AG09319 (cell line): ENCODE data around the gene PLEKHA1.

ENCODE experiments used
- DNase-seq: peaks from one replicate; pipeline ENCODE4 v3.0.0-alpha.2; 2010; ENCODE audit warnings: low read depth; ENCODE audit errors: extremely low read depth
- TF ChIP-seq, protein P1 (sequence below): IDR thresholded peaks from 2 replicates; pipeline ENCODE4 v1.5.1; 2011; ENCODE audit warnings: low read depth, mild to moderate bottlenecking, inconsistent platforms, low read length, moderate library complexity

PLEKHA1 gene

DNA sequence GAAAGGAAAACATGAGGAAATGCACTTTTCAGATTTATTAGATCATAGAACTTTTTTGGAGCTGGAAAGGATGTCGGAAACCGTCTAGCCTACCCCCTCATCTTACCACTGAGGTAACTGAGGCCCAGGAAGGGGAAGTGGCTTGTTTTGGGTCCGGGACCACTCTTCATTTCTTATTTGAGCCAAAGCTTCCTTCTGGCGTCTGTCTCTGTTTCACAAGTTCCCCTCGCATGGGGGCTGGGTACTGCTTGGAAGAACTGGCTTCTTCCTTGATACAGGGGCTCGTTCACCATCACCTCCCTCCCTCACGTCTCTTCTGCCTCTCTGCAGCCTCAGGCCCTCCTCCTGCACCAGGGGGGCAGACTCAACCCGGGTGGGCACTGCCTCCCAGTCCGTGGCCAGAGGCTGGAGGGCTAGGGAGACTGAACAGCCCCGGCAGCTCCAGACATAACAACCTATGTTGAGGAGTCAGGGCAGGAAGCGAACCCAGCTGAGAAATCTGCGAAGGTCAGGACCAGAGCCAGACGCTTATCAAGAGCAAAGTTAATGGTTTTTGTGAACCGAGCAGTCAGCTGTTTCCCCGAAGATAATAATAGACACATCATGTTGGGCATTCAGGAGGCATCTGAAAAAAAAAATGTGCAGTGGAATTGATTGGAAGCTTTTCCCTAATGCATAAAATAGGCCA lies 99.8 kb downstream of the PLEKHA1 start:
- no peak for DNase-seq
- TF ChIP-seq, protein P1, sequence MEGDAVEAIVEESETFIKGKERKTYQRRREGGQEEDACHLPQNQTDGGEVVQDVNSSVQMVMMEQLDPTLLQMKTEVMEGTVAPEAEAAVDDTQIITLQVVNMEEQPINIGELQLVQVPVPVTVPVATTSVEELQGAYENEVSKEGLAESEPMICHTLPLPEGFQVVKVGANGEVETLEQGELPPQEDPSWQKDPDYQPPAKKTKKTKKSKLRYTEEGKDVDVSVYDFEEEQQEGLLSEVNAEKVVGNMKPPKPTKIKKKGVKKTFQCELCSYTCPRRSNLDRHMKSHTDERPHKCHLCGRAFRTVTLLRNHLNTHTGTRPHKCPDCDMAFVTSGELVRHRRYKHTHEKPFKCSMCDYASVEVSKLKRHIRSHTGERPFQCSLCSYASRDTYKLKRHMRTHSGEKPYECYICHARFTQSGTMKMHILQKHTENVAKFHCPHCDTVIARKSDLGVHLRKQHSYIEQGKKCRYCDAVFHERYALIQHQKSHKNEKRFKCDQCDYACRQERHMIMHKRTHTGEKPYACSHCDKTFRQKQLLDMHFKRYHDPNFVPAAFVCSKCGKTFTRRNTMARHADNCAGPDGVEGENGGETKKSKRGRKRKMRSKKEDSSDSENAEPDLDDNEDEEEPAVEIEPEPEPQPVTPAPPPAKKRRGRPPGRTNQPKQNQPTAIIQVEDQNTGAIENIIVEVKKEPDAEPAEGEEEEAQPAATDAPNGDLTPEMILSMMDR = no peak

DNA sequence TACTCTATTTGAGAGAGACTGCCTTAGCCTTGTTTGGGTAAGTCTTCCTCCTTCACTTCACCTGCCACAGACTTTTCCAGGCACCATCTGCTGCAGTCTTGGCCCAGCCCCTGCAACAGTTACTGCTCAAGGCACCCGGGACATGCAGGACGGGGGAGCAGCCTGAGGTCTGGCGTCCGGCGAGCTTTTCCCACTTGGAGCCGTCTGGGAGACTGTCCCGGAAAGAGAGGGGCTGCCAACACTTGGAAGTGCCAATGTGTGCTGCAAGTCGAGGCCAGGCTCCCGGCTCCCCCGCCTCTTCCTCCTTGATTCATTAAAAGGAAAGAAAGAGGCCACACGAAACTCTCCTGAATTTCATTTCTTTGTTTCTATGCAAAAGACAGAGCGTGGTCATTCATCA lies 100.6 kb downstream of the PLEKHA1 start:
- DNase-seq = no peak

DNA sequence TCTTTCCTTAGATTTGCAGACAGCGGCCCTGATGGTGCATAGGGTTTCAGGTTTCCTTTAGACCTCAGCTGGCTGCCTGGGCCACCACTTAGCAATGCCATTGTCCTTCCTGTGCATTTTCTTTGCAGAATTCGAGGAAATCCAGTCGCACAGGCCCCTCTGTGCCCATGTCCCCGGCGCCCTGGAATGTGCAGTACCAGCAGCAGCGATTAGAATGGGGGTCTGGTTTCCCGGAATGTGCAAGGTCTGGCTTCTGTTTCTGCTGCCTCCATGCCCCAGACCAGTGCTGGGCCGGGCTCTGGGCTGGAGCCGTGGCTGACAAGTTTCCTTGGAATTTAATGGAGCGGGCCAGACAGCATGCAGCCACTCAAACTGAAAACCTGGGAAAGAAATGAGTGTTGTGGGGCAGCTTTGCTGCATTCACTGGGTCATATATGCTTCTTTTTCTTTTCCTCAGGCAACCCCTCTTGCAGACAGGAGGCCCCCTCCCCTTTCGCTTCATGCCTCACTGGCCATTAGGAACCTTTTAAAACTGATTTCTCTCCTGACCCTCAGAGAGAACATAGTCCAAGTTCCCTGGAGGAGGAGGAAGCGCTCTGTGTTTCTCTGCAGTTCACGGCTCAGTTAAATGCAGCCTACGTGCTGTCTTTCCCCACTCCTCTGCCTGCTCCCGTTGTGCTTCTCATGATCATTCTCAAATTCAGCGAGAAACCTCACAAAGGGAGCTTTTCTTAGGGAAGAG lies 101.3 kb downstream of the PLEKHA1 start:
- no peak for DNase-seq
- TF ChIP-seq, protein P1 = no peak

More for the DNA sequence above, 100.6 kb downstream of the PLEKHA1 start:
- TF ChIP-seq, protein P1 = no peak

DNA sequence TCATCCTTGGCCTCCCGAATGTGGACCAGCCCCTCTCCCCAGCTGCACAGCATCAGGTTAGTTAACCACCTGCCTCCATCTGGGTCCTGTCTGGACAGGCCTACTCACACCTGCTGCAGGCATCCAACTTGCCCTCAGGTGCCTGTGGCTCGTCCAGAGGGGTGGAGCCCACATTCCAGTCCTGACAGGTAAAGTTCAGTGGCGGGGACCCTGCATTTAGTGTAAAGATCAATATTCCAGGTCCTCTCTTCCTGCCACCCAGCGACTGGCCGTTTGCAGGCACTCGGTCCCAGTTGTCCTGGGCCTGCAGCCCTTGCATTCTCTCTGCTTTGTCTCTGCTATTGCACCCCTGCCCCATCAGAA lies 101.8 kb downstream of the PLEKHA1 start:
- TF ChIP-seq, protein P1 = no peak
- no peak for DNase-seq

DNA sequence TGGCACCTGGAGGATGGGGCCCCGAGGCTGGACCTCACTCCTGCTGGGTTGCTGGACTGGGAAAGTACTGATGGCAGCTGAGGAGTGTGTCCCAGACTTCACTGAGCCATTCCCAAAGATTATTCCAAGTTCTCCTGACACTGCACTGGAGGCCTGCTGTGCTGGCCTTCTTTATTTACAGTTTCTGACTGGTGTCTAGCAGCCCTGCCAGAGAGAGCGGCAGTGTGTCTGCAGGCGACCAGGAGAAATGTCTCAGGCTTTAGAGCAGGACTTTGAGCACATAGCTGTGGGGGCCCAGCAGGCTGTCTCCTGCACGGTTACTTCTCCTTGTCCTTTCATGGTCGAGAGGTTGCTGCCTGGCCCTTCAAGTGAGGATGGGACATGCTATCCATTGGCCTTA lies 102.9 kb downstream of the PLEKHA1 start:
- DNase-seq = no peak
- TF ChIP-seq, protein P1 = no peak

DNA sequence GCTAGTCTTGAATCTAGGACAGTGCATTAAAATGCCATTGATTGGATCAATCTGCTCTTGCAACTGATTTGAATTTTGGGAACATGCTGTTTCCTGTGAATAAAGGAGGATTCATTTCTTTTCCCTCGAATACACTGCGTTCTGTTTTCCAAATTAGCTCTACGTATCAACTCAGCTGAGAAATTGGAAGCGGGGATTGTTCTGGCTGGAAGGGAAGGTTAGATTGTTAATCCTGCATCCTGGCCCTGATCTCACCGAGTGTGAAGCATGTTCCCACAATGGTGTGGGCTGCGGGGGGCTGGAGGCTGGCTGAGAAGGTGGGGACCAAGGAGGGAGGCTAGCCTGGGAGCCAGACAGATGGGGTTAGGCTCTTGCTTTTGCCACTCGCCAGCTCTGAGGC lies 104.5 kb downstream of the PLEKHA1 start:
- TF ChIP-seq, protein P1 = no peak
- DNase-seq = no peak

DNA sequence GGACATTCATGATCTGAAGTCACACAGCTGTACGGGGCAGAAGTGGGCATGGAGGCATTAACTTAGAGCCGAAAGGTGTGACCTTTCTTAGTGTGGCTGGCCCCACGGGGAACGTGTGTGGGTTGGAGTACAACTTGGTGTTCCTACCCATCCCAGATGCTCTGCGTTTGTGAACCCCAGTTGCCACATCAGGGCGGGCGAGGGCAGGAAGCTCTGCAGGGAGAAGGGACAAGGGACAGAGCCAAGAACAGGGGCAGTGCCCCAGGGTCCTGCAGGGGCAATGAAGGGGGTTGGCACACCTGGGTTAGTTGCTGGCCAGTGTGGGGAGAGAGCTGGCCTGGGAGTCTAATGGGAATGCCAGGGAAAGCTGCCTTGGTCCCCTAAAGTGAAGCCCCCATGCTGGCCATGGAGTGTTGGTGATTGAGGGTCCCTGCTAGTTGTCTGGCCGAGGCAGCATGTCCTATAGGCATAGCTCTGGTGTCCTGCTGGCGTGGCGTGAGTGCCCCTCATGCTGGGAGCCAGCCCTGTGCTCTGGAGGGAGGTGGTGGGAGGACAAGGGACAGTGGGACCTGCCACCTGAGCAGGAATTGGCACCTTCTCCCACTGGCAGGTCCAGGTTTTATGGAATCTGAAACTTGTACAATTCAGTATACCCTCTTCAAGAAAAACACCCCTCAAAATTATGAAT lies 105.8 kb downstream of the PLEKHA1 start:
- no peak for DNase-seq
- TF ChIP-seq, protein P1 = no peak
